Measurements from ENCODE around the gene DENND1A. TPM values are rescaled to one million over a fixed set of nuclear protein-coding genes. Genes with fewer than 3 reads are reported as not detected.

DENND1A gene
- total RNA-seq, 1 experiment from 2014 or later, result 50.1 TPM

DNA sequence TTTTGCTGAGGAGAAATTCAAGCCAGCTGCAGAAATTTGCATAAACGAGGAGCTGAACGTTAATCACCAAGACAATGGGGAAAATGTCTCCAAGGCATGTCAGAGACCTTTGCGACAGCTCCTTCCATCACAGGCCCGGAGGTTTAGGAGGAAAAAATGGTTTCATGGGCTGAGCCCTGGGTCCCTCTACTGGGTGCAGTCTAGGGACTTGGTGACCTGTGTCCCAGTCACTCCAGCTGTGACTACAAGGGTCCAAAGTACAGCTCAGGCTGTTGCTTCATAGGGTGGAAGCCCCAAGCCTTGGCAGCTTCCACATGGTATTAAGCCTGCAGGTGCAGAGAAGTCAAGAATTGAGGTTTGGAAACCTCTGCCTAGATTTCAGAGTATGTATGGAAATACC is 207.5 kb downstream of the DENND1A start:
- Histone ChIP-seq H3K9ac (ENCODE audit: low read length) (no peak overlapping the region), H4K20me1 (ENCODE audit: insufficient read depth, low read depth, low read length) (no peaks in the 10 kb centered on the region), H3K9me3 (ENCODE audit: low read length) (peaks cover 3% of the 10 kb centered on the region; the same call in 1 of the 2 replicates), H3K4me3 (ENCODE audit: low read length) (no peak overlapping the region), H3K4me2 (ENCODE audit: low read depth, low read length, poor library complexity, severe bottlenecking) (no peak overlapping the region), H2AFZ (ENCODE audit: low read length) (no peak overlapping the region), H3K9me2 (replicated peaks; ENCODE audit: insufficient read depth, low read length) (no peaks in the 10 kb centered on the region), H3K27ac (ENCODE audit: low read length) (no peak overlapping the region), H3K79me2 (ENCODE audit: low read length) (no peaks in the 10 kb centered on the region), H3K27me3 (ENCODE audit: low read length) (no peaks in the 10 kb centered on the region), H3K4me1 (ENCODE audit: low read length) (peaks cover 6% of the 10 kb centered on the region), H3K36me3 (ENCODE audit: insufficient read depth, low read length) (0 out of 2 replicates have a peak, but pooled peaks cover 4% of the 10 kb centered on the region)
- no peak for DNase-seq

DNA sequence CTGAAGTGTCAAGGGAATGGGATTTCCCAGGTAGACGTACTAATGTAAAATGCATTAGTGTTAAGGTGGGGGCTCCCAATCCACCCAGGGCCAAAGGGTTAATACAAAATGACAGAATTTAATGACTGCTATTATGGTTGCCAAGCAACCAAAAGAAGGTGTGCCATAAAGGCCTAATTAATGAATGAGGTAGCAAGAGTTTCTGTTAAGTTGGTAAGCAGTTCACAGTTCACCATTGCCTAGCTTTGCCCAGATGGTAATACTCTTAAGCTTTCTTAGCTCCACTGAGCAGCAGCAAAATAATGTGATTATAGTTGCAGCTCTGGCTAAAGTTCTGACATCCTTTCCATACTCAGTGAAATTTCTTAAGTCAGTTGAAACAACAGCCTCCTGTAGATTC is 211.7 kb downstream of the DENND1A start:
- DNase-seq, result no peak
- H3K36me3 ChIP-seq (ENCODE audit: insufficient read depth, low read length), result no peaks in the 10 kb centered on the region

GRCh38 chr9:123717581-123718175 is 212.2 kb downstream of the DENND1A start:
- Histone ChIP-seq H3K9ac (ENCODE audit: low read length) (no peak overlapping the region), H3K4me2 (ENCODE audit: low read depth, low read length, poor library complexity, severe bottlenecking) (no peak overlapping the region), H3K79me2 (ENCODE audit: low read length) (no peaks in the 10 kb centered on the region), H3K4me1 (ENCODE audit: low read length) (peaks cover 6% of the 10 kb centered on the region), H3K4me3 (ENCODE audit: low read length) (no peak overlapping the region), H3K9me3 (ENCODE audit: low read length) (no peaks in the 10 kb centered on the region; the same call in 1 of the 2 replicates), H3K27me3 (ENCODE audit: low read length) (no peaks in the 10 kb centered on the region), H3K9me2 (replicated peaks; ENCODE audit: insufficient read depth, low read length) (no peaks in the 10 kb centered on the region), H4K20me1 (ENCODE audit: insufficient read depth, low read depth, low read length) (no peaks in the 10 kb centered on the region), H3K27ac (ENCODE audit: low read length) (no peak overlapping the region), H2AFZ (ENCODE audit: low read length) (no peak overlapping the region), H3K36me3 (ENCODE audit: insufficient read depth, low read length) (no peaks in the 10 kb centered on the region)
- no peak for DNase-seq

More for the DNA sequence above, 211.7 kb downstream of the DENND1A start:
- no peaks in the 10 kb centered on the region; the same call in 1 of the 2 replicates for H3K9me3 ChIP-seq (ENCODE audit: low read length)
- no peak overlapping the region for H2AFZ ChIP-seq (ENCODE audit: low read length)
- H4K20me1 ChIP-seq (ENCODE audit: insufficient read depth, low read depth, low read length), result no peaks in the 10 kb centered on the region
- no peak overlapping the region for H3K27ac ChIP-seq (ENCODE audit: low read length)
- no peaks in the 10 kb centered on the region for H3K27me3 ChIP-seq (ENCODE audit: low read length)
- no peak overlapping the region for H3K9ac ChIP-seq (ENCODE audit: low read length)
- peaks cover 6% of the 10 kb centered on the region for H3K4me1 ChIP-seq (ENCODE audit: low read length)
- no peak overlapping the region for H3K4me2 ChIP-seq (ENCODE audit: low read depth, low read length, poor library complexity, severe bottlenecking)
- H3K4me3 ChIP-seq (ENCODE audit: low read length), result no peak overlapping the region
- no peaks in the 10 kb centered on the region for H3K79me2 ChIP-seq (ENCODE audit: low read length)
- no peaks in the 10 kb centered on the region for H3K9me2 ChIP-seq (replicated peaks; ENCODE audit: insufficient read depth, low read length)

GRCh38 chr9:123716339-123716945 is 213.5 kb downstream of the DENND1A start:
- H3K79me2 ChIP-seq (ENCODE audit: low read length), result no peaks in the 10 kb centered on the region
- H3K4me2 ChIP-seq (ENCODE audit: low read depth, low read length, poor library complexity, severe bottlenecking), result no peak overlapping the region
- no peaks in the 10 kb centered on the region for H3K9me2 ChIP-seq (replicated peaks; ENCODE audit: insufficient read depth, low read length)
- no peaks in the 10 kb centered on the region for H4K20me1 ChIP-seq (ENCODE audit: insufficient read depth, low read depth, low read length)
- no peak overlapping the region for H3K27ac ChIP-seq (ENCODE audit: low read length)
- H3K36me3 ChIP-seq (ENCODE audit: insufficient read depth, low read length), result no peaks in the 10 kb centered on the region
- peaks cover 6% of the 10 kb centered on the region for H3K4me1 ChIP-seq (ENCODE audit: low read length)
- H2AFZ ChIP-seq (ENCODE audit: low read length), result no peak overlapping the region
- no peak overlapping the region for H3K9ac ChIP-seq (ENCODE audit: low read length)
- H3K4me3 ChIP-seq (ENCODE audit: low read length), result no peak overlapping the region
- H3K9me3 ChIP-seq (ENCODE audit: low read length), result no peaks in the 10 kb centered on the region
- H3K27me3 ChIP-seq (ENCODE audit: low read length), result no peaks in the 10 kb centered on the region
- DNase-seq, result no peak

- Histone ChIP-seq H3K9me2 (replicated peaks; ENCODE audit: insufficient read depth, low read length) (no peaks in the 10 kb centered on the region), H4K20me1 (ENCODE audit: insufficient read depth, low read depth, low read length) (no peaks in the 10 kb centered on the region), H3K79me2 (ENCODE audit: low read length) (no peaks in the 10 kb centered on the region)
These were observed 214.7 kb downstream of the DENND1A start for GRCh38 chr9:123715258-123715657.

DNA sequence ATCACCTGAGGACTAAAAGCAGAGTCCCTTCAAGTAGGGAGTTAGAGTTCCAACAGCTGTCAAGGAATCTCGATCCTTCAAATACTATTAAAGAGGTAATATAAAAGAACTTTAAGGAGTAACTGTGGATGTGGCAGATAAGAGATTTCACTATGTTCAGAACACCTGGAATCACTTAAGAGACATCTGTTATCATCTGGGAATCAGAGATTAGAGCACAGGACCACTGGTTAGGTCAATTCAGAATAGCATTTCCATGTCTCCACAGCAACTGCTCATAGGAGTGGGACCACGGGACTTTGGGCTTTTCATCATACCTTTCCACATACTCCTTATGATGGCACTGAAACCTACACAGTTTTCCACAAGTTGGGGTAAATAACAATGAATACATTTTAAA is 216.6 kb downstream of the DENND1A start:
- no peaks in the 10 kb centered on the region for H3K36me3 ChIP-seq (ENCODE audit: insufficient read depth, low read length)
- H3K27me3 ChIP-seq (ENCODE audit: low read length), result no peaks in the 10 kb centered on the region
- H4K20me1 ChIP-seq (ENCODE audit: insufficient read depth, low read depth, low read length), result no peaks in the 10 kb centered on the region
- no peaks in the 10 kb centered on the region for H3K9me3 ChIP-seq (ENCODE audit: low read length)
- no peaks in the 10 kb centered on the region for H3K79me2 ChIP-seq (ENCODE audit: low read length)
- no peaks in the 10 kb centered on the region for H3K9me2 ChIP-seq (replicated peaks; ENCODE audit: insufficient read depth, low read length)
- no peak overlapping the region for H3K9ac ChIP-seq (ENCODE audit: low read length)
- DNase-seq, result no peak
- no peak overlapping the region for H3K27ac ChIP-seq (ENCODE audit: low read length)
- H3K4me1 ChIP-seq (ENCODE audit: low read length), result no peaks in the 10 kb centered on the region
- H3K4me2 ChIP-seq (ENCODE audit: low read depth, low read length, poor library complexity, severe bottlenecking), result no peak overlapping the region
- H2AFZ ChIP-seq (ENCODE audit: low read length), result no peak overlapping the region
- no peak overlapping the region for H3K4me3 ChIP-seq (ENCODE audit: low read length)

More at GRCh38 chr9:123715258-123715657, 214.7 kb downstream of the DENND1A start:
- Histone ChIP-seq H3K4me1 (ENCODE audit: low read length) (no peaks in the 10 kb centered on the region; the same call in 1 of the 2 replicates), H3K4me3 (ENCODE audit: low read length) (no peak overlapping the region), H2AFZ (ENCODE audit: low read length) (no peak overlapping the region), H3K36me3 (ENCODE audit: insufficient read depth, low read length) (no peaks in the 10 kb centered on the region), H3K27ac (ENCODE audit: low read length) (no peak overlapping the region), H3K27me3 (ENCODE audit: low read length) (no peaks in the 10 kb centered on the region), H3K9ac (ENCODE audit: low read length) (no peak overlapping the region), H3K9me3 (ENCODE audit: low read length) (no peaks in the 10 kb centered on the region), H3K4me2 (ENCODE audit: low read depth, low read length, poor library complexity, severe bottlenecking) (no peak overlapping the region)
- no peak for DNase-seq

DNA sequence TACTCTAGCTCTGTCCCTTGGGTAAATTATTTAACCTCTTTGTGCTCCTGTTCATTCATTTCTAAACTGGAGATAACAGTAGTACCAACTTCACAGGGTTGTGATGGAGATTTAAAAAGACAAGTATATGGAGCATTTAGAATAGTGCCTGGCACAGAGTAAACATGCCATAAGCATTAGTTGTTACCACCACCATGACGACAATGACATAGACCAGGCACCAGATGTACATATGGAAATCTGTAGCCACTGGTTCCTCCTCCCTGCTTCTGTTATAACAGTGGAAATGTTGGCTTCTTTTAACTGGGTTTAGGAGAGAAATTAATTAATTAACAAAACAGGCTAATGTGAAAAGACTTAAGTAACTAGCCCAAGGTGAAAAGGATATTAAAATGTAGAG is 217.5 kb downstream of the DENND1A start:
- H3K36me3 ChIP-seq (ENCODE audit: insufficient read depth, low read length), result no peaks in the 10 kb centered on the region
- H3K4me1 ChIP-seq (ENCODE audit: low read length), result no peaks in the 10 kb centered on the region
- H3K4me2 ChIP-seq (ENCODE audit: low read depth, low read length, poor library complexity, severe bottlenecking), result no peak overlapping the region
- no peaks in the 10 kb centered on the region for H4K20me1 ChIP-seq (ENCODE audit: insufficient read depth, low read depth, low read length)
- no peaks in the 10 kb centered on the region for H3K9me2 ChIP-seq (replicated peaks; ENCODE audit: insufficient read depth, low read length)
- H3K9me3 ChIP-seq (ENCODE audit: low read length), result no peaks in the 10 kb centered on the region
- H3K9ac ChIP-seq (ENCODE audit: low read length), result no peak overlapping the region
- DNase-seq, result no peak
- no peak overlapping the region for H3K27ac ChIP-seq (ENCODE audit: low read length)
- H3K27me3 ChIP-seq (ENCODE audit: low read length), result no peaks in the 10 kb centered on the region
- H3K4me3 ChIP-seq (ENCODE audit: low read length), result no peak overlapping the region
- H2AFZ ChIP-seq (ENCODE audit: low read length), result no peak overlapping the region
- no peaks in the 10 kb centered on the region for H3K79me2 ChIP-seq (ENCODE audit: low read length)

- H4K20me1 ChIP-seq (ENCODE audit: insufficient read depth, low read depth, low read length), result no peaks in the 10 kb centered on the region
- no peak overlapping the region for H3K4me2 ChIP-seq (ENCODE audit: low read depth, low read length, poor library complexity, severe bottlenecking)
- no peak for DNase-seq
- H2AFZ ChIP-seq (ENCODE audit: low read length), result no peak overlapping the region
- no peaks in the 10 kb centered on the region for H3K79me2 ChIP-seq (ENCODE audit: low read length)
- H3K9me2 ChIP-seq (replicated peaks; ENCODE audit: insufficient read depth, low read length), result no peaks in the 10 kb centered on the region
- H3K27me3 ChIP-seq (ENCODE audit: low read length), result no peaks in the 10 kb centered on the region
- H3K4me3 ChIP-seq (ENCODE audit: low read length), result no peak overlapping the region
- no peaks in the 10 kb centered on the region for H3K36me3 ChIP-seq (ENCODE audit: insufficient read depth, low read length)
- no peak overlapping the region for H3K9ac ChIP-seq (ENCODE audit: low read length)
- H3K27ac ChIP-seq (ENCODE audit: low read length), result no peak overlapping the region
- no peaks in the 10 kb centered on the region for H3K9me3 ChIP-seq (ENCODE audit: low read length)
- no peaks in the 10 kb centered on the region for H3K4me1 ChIP-seq (ENCODE audit: low read length)
These were observed 219.6 kb downstream of the DENND1A start for GRCh38 chr9:123710299-123710698.

All from Karpas-422 (cell line).